Gastroesophageal sphincter (tissue), 4 donors: Measurements from ENCODE around the gene XYLT1. TPM values are rescaled to one million over a fixed set of nuclear protein-coding genes. Genes with fewer than 3 reads are reported as not detected.

Experiments used
- ATAC-seq: fragments of 150-250 bp; one replicate; pipeline ENCODE4 v1.9.1; 2016; ENCODE audit warnings: mild to moderate bottlenecking, moderate library complexity
- H3K27ac ChIP-seq, 4 donors: fragments of 200-600 bp; sonication (generic) in 3 of 4; 1 replicate in 3 of 4; 2 replicates in 1 of 4; pipeline ENCODE4 v1.5.1; 2016 to 2019
- H3K27me3 ChIP-seq: fragments of 200-600 bp; sonication (generic); one replicate; pipeline ENCODE4 v1.5.1; 2019
- H3K36me3 ChIP-seq, 2 donors: fragments of 200-600 bp; sonication (generic); one replicate each; pipeline ENCODE4 v1.5.1; 2019; ENCODE audit warnings: control low read depth in 1 of 2
- H3K4me1 ChIP-seq, 3 donors: fragments of 200-600 bp; sonication (generic); 1 replicate in 2 of 3; 2 replicates in 1 of 3; pipeline ENCODE4 v1.5.1; 2016 to 2019; ENCODE audit warnings: control low read depth in 2 of 3
- H3K4me3 ChIP-seq, 2 donors: fragments of 200-600 bp; sonication (generic); one replicate each; pipeline ENCODE4 v1.5.1; 2019; ENCODE audit warnings: mild to moderate bottlenecking in 1 of 2, moderate library complexity in 1 of 2
- H3K9me3 ChIP-seq, 3 donors: fragments of 200-600 bp; sonication (generic); one replicate each; pipeline ENCODE4 v1.5.1; 2017 to 2019; ENCODE audit warnings: control low read depth in 2 of 3
- EP300 ChIP-seq: sonication (generic); formaldehyde crosslinking; IDR thresholded peaks from one replicate; pipeline ENCODE4 v1.6.1; 2017; ENCODE audit warnings: antibody characterized with exemption, mild to moderate bottlenecking
- POLR2A ChIP-seq, 2 donors: fragments of 450-650 bp; IDR thresholded peaks; one replicate each; pipeline ENCODE4 v1.6.1; 2017; ENCODE audit warnings: antibody characterized with exemption in 2 of 2, mild to moderate bottlenecking in 2 of 2, moderate library complexity in 1 of 2
- POLR2AphosphoS5 ChIP-seq: sonication (generic); formaldehyde crosslinking; IDR thresholded peaks from one replicate; pipeline ENCODE4 v1.6.1; 2017; ENCODE audit warnings: antibody characterized with exemption
- WGBS, 2 donors: methylation state at CpG; one replicate each; pipeline ENCODE4 v1.1.5; 2018; ENCODE audit warnings: low coverage in 1 of 2; 5-methylcytosine and 5-hydroxymethylcytosine counted together
- total RNA-seq, 4 donors: library from RNA; depleted of rRNA; stranded (reverse); fragments of >200 nt; gene quantifications; one replicate each; pipeline ENCODE4 v1.1.0, GENCODE V29; 2016
- TF ChIP-seq, protein P1 (sequence below), 4 experiments: fragments of 200-600 bp in 2 of 4; fragments of 450-650 bp in 2 of 4; sonication (generic) in 1 of 4; IDR thresholded peaks; one replicate each; pipeline ENCODE4 v1.5.1; 2017 to 2019; ENCODE audit warnings: antibody characterized with exemption in 4 of 4, mild to moderate bottlenecking in 2 of 4, moderate library complexity in 2 of 4

Gene XYLT1
- total RNA-seq, 4 donors from 2014 or later: 19.1 to 51.6 (median 23.7) TPM

GRCh38 chr16:17397499-17397891 is 73.3 kb downstream of the XYLT1 start:
- Histone ChIP-seq H3K4me3 (no peak overlapping the region), H3K36me3 (no peaks in the 10 kb centered on the region), H3K9me3 (no peaks in the 10 kb centered on the region), H3K4me1 (peaks cover 11 to 59% (median 21%) of the 10 kb centered on the region in 3 donors), H3K27ac (peak overlapping the region; percentile 43 to 92 (median 73)), H3K27me3 (no peaks in the 10 kb centered on the region)
- TF ChIP-seq POLR2A (IDR thresholded peaks at IDR 0.05): no peak
- no peak for TF ChIP-seq EP300
- TF ChIP-seq, protein P1, sequence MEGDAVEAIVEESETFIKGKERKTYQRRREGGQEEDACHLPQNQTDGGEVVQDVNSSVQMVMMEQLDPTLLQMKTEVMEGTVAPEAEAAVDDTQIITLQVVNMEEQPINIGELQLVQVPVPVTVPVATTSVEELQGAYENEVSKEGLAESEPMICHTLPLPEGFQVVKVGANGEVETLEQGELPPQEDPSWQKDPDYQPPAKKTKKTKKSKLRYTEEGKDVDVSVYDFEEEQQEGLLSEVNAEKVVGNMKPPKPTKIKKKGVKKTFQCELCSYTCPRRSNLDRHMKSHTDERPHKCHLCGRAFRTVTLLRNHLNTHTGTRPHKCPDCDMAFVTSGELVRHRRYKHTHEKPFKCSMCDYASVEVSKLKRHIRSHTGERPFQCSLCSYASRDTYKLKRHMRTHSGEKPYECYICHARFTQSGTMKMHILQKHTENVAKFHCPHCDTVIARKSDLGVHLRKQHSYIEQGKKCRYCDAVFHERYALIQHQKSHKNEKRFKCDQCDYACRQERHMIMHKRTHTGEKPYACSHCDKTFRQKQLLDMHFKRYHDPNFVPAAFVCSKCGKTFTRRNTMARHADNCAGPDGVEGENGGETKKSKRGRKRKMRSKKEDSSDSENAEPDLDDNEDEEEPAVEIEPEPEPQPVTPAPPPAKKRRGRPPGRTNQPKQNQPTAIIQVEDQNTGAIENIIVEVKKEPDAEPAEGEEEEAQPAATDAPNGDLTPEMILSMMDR (IDR thresholded peaks at IDR 0.05): no peak
- peak; percentile 53 for TF ChIP-seq POLR2AphosphoS5
- peak; percentile 69 for ATAC-seq
- 26 to 34% methylated on average over 3 to 4 of the region's 4 CpGs for WGBS, 2 donors

DNA sequence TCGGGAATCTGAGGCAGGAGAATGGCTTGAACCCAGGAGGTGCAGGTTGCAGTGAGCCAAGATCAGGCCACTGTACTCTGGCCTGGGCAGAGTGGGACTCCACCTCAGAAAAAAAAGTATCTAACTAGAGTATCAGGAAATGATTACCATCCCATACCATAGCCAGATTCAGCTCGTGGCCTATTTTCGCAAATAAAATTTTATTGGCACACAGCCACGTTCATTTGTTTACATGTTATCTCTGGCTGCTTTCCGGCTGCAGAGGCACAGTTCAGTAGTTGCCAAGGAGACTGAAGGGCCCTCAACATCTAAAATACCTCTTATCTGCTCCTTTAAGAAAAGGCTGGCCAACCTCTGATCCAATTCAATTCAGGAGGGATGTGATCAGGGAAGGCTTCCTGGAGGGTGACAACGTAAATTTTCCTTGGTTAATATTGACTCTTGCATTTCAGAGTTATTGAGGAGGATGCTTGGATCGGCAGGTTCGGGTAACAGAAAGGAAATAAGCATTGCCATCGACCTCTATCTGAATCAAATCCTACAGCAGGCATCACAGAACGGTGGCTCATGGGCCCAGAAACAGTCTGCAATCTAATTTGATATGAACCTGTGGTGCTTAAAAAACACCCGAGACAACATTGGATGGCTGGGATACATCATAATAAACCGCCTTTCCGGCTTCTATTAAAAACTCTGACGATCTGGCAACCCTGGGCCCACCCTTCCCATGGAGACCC is 73.8 kb downstream of the XYLT1 start:
- H3K27me3 ChIP-seq: no peaks in the 10 kb centered on the region
- no peaks in the 10 kb centered on the region for H3K9me3 ChIP-seq
- H3K36me3 ChIP-seq: no peaks in the 10 kb centered on the region
- ATAC-seq: peak; percentile 48
- H3K27ac ChIP-seq: peak overlapping the region; percentile 43 to 92 (median 73)
- TF ChIP-seq, protein P1 (IDR thresholded peaks at IDR 0.05): no peak
- TF ChIP-seq POLR2A (IDR thresholded peaks at IDR 0.05) (no peak), EP300 (no peak), POLR2AphosphoS5 (no peak)
- no peak overlapping the region for H3K4me3 ChIP-seq
- H3K4me1 ChIP-seq: peaks cover 11 to 59% (median 21%) of the 10 kb centered on the region in 3 donors
- 25 to 43% methylated on average over 11 to 12 of the region's 14 CpGs for WGBS, 2 donors

- Histone ChIP-seq H3K4me3 (no peak overlapping the region), H3K36me3 (no peaks in the 10 kb centered on the region), H3K27me3 (no peaks in the 10 kb centered on the region), H3K4me1 (peaks cover 11 to 54% (median 21%) of the 10 kb centered on the region in 3 donors), H3K27ac (peak overlapping the region; percentile 48 to 92 (median 73)), H3K9me3 (no peaks in the 10 kb centered on the region)
- WGBS, 2 donors: 12 to 45% methylated on average over 4 to 9 of the region's 9 CpGs
- TF ChIP-seq POLR2AphosphoS5: peak; percentile 43
- TF ChIP-seq, protein P1 (IDR thresholded peaks at IDR 0.05): no peak
- ATAC-seq: peak; percentile 54
These were observed 74.8 kb downstream of the XYLT1 start for GRCh38 chr16:17395849-17396480.

DNA sequence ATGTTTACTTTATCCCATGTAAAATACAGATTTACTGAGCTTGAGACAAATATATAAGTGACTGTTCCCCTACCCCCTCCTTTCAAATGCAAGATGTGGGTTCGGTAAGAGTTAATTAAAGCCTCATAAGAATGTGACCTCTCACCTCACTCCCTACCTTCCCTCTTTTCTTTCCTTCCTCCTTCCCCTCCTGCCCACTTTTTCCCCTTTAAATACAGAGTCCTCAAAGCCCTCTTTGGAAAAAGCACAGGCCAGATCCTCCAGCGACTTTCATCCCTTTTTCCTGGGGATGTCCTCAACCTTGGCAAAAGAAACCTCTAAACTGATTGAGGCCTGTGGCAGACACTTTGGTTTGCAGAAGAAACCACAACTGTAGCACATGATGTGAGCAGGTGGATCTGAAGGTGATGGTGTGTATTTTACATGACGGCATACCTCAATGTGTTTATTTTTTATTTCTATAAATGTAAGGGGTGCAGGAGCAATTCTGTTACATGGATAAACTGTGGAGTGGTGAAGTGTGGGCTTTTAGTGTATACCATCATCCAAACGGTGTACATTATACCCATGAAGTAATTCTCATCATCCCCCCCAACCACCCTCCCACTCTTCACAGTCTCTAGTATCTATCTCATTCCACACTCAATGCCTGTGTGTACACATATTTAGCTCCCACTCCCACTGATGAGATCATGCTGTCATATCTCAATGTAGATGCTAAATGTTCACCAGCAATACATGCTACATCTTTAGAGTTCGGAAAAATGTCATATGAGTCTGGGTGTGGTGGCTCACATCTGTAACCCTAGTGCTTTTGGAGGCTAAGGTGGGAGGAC is 77.7 kb downstream of the XYLT1 start:
- ATAC-seq: no peak
- H3K27ac ChIP-seq: peak overlapping the region in 3 of 4 donors; percentile 6 to 92 (median 44)
- H3K4me3 ChIP-seq: no peak overlapping the region
- TF ChIP-seq, protein P1 (IDR thresholded peaks at IDR 0.05): no peak
- no peak for TF ChIP-seq EP300
- no peak for TF ChIP-seq POLR2A (IDR thresholded peaks at IDR 0.05)
- TF ChIP-seq POLR2AphosphoS5: no peak
- no peaks in the 10 kb centered on the region for H3K36me3 ChIP-seq
- 76 to 83% methylated on average over 4 to 5 of the region's 5 CpGs for WGBS, 2 donors
- H3K27me3 ChIP-seq: no peaks in the 10 kb centered on the region
- H3K4me1 ChIP-seq: peaks cover 11 to 53% (median 21%) of the 10 kb centered on the region in 3 donors
- no peaks in the 10 kb centered on the region for H3K9me3 ChIP-seq
